ENCODE measurements around the gene TLDC2.

The TLDC2 gene

DNA sequence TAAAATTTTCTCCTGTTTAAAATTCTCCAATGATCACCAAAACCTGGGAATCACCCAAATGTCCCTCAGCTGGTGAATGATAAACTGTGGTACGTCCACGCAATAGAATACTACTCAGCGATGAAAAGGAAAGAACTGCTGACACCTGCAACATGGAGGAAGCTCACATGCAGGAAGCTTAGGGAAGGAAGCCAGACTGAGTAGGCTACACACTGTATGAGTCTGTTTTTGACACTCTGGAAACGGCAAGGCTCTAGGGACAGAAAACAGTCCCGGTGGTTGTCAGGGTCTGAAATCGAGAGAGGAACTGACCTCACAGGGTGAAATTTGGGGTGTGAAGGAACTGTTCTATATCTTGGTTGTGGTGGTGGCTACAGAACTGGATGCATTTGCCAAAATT, 25.2 kb upstream of the TLDC2 start:
- no peak for FAIRE-seq

DNA sequence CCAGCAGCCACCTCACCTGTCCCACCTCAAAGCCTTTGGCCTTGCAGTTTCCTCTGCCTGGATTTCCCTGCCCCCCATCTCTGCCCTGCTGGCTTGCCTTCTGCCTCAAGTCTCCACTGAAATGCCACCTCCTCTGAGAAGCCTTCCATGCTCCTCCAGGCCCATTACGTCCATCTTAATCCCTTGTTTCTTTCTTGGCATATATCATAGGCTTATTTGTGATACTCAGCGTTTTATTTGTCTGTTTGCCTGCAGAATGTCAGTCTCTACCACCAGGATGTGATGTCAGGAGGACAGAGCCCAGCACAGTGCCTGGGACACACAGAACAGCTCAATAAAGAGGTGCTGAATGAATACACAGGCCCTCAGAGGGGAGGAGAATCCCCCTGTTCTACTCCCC, 24.4 kb upstream of the TLDC2 start:
- FAIRE-seq = no peak

DNA sequence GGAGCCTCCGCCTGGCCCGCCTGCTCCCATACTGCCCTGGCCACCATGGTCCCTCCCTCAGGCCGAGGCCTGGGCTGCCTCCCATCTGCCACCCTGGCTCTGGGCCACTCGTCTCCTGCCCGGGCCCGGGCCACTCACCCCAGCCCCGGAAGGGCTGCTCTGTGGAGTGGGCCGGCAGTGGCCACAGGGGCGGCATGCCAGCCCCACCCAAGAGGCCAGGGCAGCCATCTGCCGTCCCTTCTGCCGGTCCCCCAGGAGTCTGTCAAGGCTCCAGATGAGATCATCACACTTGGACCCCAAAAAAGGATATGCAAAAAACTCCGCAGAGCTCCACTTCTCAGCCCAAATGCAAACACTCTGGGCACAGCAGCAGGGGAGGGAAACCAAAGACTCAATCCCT, 23.8 kb upstream of the TLDC2 start:
- no peak for FAIRE-seq

DNA sequence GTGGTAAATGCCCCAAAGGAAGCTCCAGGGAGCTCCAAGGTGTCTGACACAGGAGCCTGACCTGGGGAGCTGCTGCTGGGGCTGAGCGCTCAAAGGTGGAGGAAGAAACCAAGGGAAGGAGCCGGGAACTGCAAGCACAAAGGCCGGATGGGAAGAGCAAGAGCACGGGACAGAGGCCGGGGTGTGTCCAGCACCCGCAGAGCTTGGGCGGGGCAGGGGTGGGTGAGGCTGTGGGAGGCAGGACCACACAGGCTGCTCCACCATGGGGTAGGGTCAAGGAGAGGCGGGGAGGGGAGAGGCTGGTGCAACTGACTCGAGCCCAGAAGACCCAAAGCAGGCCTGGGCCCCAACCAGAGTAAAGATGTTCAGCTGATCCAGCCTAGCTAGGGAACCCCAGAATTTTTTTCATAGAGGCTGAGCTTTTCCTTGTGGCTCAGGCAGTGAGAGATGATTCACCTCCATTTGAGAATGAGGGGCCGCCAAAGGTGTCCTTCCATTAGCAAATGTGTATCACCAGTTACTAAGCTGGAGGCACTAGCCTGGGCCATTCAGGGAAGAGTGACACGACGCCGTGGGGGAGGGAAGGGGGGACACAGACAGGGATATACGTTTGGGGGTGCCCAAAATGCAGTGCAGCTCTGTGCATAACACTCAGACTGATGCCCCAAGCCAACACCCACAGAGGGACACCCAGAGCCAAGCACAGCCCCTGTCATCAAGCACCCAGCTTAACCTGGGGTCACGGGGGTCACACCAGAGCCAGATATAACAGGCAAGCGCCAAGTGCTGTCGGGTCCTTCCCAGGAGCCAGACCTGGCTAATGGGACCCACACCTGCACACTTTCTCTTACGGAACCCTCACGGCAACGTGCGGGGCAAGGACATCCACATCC, 21.3 kb upstream of the TLDC2 start:
- no peak for FAIRE-seq

DNA sequence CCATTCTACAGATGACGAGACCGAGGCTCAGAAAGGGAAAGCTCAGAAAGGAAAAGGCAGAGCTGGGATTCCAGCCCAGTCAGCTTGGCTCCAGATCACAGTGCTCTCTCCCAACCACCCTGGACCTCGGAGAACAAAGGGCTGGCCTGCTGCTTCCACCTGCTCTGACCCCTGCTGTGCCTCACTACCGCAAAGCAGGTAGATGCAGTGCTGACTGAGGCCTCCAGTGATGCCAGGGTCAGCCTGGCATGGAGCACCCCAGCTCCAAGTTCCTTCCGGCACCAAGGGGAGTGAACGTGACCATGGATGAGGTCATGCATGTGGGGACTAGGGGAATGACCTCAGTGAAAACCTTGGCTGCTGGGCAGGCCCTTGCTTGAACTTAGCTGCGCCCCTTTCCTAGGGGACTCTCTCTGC, 20.7 kb upstream of the TLDC2 start:
- no peak for FAIRE-seq

DNA sequence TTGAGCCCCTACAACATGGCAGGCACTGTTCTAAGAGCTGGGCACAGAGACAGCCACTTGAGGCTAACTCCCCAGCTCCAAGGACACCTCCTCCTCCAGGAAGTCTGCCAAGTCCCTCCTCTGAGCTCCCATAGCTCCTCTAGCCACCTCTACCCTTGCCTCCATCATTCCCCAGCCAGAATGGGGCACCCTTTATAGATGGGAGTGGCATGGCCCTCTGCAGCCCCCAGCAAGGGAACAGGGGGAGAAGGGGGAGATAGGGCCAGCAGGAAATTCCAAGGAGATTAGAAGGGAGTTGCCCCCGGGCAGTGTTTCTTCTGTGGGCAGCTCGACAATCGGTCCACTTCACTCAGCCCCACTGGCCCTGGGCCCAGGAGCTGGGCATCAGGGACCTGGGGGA, 19.7 kb upstream of the TLDC2 start:
- no peak for FAIRE-seq

DNA sequence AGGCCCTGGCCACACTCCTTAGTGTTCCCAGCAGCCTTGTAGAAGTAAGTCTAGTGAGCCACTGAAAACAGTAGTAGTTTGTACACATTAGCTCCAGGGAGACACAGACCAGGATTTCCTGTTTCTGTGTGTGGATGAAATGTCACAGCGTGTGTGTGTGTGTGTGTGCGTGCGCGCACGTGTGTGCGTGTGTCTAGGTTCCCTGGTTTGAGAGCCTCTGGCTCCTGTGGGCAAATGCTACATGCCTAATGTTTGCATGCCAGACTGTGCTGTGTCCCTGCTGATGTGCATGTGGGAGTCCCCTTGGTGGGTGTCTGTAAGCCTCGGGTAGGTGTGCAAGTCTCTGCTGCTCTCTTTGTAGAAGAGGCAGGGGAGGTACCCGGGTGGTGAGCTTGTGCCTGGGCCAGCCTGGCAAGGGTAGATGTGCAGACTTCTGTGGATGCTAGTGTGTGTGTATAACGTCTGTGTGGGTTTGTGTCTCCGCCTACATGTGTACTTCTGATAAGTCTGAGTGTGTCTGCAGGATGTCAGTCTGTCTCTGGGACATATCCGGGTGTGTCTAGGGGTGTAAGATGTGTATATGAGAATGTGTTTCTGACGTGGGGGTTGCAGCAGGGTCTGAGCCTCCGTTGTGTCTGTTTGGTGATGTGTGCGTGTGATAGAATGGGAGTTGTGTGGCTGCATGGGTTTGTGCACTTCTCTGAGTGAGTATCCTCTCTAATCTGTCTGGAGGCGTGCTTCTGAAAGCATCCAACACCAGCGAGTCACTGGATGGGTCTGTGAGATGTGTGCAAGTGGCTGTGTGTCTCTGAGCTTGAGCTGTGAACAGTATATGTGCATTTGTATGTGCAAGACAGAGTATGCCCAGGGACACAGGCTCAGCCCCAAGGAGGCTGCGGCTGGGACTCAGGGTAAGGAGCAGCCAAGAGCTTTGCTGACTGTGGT, 19.0 kb upstream of the TLDC2 start:
- no peak for FAIRE-seq

DNA sequence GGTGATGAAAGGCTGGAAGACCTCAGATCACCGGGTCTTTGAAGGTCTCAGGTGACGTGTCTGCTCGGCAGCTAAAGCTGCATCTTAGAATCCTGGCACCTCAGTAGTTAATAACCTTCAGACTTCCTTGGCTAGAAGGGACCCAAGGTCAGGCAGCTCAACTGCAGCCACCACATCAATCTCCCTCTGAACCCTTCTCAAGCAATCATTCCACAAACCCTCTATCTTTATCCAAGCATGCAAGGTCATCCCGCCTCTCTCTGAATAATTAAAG, 16.7 kb upstream of the TLDC2 start:
- no peak for FAIRE-seq

DNA sequence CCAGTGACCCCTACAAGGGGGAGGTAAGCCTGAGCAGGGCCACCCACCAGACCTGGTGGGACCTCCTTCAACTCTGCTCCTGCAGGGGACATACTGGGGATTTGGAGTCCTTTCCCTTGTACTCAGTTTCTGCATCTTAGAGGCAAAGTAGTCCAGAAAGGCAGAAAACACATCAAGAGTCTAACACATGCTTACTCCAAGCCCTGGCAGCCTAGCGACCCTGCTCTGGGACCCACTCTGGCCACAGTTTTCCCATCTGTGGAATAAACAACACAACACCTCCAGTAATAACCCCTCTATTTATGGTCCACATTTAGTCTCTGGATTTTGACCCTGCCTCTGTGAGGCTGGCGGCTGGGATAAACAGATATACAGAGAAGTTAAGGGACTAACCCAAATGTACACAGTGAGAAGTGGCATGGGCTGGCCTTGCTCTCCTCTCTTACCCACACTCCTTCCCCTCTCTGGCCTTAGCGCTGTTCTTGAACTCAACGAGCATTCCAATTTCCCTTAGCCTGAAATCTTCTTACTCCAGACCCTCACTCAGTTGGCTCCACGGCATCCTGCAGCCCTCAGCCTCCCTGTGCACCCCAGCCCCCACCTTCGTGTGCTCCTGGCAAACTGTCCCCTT, 16.1 kb upstream of the TLDC2 start:
- FAIRE-seq = no peak

DNA sequence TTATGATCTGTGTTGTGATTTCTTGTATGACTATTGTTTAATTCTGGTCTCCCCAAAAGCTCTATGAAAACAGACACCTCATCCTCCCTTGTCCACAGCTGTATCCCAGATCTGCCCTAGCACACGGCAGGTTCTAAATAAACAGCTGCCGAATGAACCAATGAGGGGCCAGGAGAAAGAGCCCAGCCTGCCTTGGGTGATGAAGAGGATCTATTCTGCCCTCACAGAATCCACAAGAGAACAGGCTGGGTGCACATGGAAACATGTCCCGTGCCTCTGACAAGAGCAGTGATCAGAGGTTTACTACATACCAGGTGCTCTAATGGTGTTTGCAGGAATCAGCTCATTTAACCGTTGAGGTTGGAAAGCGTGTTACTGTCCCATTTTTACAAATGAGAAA, 15.6 kb upstream of the TLDC2 start:
- no peak for FAIRE-seq

DNA sequence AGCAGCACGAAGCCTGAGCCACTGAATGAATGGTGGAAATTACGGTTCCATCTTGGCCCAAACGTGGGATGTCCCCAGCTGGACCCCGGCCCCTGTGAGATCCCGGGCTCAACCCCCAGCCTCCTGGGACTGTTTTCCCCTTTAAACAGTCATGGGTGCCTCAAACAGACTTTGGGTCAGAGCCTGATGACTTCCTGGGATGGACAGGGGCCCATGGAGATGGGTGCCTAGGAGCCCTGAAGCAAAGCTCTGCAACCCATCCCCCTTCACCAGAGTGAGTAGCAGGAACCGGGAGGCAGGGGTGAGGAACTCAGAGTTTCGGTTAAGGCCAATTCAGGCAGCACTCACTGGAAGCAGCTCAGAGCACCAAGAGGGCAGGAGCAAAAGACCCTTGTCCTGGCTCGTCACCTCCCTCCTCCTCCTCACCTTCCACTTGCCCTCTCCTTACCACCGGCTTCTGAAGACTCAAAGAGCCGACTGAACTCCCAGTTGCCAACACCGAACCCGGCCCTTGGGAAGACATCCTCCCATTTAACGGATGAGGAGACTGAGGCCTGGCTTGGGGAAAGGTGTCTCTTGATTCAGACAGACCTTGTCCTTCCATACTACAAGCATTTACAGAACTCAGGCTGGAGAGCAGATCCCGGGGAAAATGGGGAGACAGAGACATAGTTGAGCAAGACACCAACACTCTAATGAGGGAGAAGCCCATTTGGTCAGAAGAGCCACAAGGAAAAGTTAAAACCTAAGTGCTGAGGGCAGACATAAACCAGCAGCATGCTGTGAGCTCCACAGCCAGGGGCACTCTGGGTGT, 14.9 kb upstream of the TLDC2 start:
- FAIRE-seq = no peak

DNA sequence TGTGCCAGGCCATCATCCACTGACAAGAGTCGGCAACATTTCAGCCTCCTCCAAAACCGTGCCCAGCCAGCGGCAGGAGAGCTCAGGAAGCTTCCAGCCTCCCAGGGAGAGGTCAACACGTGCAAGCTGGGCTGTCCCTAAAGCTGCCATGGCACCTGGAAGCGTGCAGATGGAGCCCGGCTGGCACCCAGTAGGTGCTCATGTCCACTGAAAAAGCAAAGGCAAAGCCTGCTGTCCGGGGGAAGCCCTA, 14.4 kb upstream of the TLDC2 start:
- FAIRE-seq = no peak

DNA sequence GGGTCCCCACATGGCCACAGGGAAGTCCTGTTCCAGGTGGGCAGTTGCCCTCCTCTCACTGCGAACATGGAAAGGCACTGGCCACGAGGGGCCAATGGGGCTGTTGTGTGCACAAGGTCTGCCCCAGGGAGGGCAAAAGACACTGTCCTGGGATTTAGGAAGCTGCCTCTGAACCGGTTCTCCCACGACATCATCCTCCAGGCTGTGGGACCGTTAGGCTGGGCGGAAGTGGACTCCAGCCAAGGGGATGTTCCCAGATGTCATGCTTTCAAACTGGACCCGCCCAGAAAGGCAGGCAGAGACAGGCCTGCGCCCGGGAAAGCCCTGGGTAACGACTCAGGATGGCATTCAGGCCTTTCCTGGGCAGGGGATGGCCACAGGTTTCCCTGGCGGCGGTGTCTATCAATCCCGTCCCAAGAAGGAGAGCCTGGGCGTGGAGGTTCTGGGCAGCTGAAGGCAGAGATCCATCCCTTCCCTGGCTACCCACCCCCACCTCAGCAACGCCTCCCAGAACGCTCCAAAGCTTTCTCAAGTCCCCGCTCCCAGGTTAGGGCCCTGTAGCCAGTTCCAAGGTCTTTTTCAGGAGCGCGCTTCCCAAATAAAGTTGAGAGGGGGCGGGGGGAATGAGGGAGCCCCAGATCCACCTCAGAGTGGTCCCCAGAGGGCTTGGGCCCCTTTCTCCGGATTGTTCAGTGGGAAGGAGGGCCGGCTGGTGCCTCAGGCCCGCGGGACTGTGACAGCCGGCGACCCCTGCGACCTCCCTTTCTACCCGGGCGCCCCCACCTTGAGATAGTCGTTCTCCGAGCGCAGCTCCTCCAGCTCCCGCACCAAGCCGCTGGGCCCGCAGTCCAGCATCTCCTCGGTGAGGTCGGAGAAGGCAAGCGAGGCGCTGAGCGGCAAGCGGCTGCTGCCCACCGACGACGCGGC, 13.8 kb upstream of the TLDC2 start:
- FAIRE-seq = no peak

DNA sequence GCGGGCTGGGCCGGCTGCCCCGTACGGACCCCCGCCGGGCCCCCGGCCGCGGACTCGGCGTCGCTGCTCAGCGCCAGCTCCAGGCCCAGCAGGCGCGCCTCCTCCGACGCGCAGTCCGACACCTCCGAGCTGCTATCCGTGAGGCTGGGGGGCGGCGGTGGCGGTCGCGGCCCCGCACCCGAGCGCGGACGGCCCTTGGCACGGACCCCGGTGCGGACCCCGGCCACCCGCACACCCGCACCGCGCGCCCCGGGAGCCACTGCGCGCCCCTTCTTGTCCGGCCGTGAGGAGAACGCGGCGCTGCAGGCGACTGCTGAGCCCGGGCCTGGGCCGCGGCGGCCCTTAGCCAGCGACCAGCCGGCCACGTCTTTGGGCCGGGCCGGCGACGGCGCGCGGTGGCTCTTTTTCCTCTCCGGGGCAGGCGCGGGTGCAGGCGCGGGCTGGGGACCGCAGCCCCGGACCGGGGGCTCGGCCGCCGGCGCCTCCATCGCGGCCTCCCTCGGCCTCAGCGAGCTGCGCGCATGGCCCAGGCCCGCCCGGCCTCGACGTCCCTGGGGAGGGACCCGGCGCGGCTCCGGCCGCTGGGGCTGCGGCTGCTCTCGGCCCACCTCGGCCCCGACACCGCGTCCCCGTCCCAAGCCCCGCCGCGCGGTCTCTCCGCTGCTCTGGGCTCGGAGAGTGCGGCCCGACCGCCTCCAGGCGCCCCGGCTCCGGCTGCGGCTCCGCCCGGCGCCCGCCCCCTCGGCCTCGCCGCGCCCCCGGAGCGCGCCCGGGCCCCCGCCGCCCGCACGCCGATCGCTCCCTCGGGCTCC, 12.9 kb upstream of the TLDC2 start:
- FAIRE-seq = no peak

DNA sequence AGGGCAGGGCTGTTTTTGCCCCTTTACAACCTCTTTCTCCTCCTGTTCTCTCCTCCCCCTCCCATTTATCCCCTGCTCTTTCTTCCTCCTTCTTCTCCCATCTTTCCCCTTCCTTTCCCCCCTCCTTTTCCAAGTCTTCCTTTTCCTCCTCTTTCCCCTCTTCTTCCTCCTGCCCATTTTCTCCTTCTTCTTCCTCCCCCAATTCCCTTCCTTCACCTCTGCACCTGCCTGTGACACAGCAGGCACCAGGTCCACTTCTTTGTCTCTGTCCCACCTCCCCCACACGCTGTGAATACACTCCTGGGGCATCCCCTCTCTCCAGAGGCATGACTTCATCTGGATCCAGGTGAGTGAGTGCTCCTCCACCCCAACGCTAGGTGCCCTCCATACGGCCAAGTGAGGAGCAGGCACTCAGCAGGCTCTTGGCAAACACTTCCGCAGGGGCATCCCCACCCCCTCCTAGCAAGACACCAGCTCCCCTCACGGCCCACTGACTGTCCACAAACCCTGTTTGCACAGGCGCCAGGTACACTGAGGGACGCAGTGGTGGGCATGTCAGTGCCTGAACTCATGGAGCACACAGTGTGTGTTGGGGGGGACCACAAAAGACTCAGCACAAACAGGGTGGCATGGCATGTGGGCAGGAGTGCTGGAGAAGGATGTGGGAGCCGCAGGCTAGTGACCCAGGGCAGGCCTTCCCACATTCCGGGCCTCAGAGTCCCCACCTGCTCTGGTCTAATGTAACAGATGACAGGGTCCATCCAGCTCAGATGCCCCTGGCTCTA, 10.7 kb upstream of the TLDC2 start:
- FAIRE-seq = no peak

DNA sequence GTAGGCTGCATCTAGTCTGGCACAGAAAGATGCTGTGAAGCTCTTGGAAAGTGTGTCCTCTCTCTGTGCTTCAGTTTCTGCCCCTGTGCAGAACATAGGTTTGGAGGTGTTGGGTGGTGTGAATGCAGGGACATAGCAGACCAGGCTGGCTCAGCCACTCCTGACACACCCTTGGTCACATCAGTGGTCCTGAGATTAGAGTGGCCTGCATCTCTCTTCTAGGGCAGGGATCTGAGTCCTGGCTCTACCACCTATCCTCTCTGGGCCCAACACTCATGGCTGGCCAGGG, 10.1 kb upstream of the TLDC2 start:
- no peak for FAIRE-seq

DNA sequence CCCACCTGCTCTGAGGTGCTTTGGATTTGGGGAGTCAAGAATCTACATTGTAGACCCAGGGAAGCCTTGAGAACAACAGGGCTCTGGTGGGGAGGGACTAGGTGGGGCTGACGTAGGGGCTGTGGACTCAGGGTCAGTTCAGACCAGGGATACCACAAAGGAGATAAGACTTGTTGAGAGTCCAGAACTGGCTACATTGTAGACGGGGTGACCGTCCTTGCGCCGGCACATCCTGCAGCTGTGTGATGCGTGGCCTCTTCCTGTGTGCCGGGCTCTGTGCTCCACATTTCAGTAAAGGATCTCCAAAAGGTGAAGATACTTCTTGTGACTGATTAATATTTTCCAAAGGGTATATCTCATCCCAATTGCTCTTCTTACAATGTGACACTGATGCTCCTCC, 9.8 kb upstream of the TLDC2 start:
- FAIRE-seq = no peak

DNA sequence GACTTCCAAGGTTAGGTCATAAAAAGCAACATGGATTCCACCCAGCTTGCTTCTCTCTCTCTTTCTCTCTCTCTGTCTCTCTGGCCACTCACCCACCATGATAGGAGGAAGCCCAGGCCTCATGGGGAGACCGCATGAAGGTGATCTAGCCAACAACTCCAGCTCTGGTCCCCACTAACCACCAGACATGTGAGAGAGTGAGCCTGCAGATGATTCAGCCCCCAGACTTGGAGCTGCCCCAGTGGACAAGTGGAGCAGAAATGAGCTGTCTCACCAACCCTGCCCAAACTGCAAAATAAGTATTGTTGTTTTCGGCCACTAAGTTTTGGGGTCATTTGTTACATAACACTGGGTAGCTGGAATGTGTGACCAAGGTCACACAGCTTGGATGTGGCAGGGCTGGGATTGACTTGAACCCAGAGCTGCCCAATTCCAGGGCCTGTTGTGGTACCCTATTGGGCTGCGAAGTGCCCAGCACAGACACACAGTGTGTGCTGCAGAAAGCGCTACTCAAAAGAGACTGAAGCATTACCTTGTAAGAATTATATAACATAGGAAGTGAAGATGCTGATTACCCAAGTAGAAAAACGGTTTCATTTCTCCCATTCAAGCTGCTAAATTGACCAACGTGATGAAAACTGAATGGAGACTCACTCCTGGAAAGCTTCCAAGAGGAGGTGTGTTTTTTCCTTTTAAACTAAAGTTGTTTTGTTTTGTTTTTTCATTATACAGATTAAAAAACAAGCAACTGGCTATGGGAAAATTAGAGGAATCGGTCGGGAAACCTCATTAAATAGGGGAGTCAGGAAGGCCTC, 9.1 kb upstream of the TLDC2 start:
- FAIRE-seq = no peak
